T-helper 1 cell treated with Interleukin-12 subunit alpha and Interleukin-12 subunit beta and Interleukin-4 antibody, amounts not matched to agents 30 ng/mL and 1 ng/mL, for 36 hours (primary cell): Measurements from ENCODE around the gene ERVK3-1. TPM values are rescaled to one million over a fixed set of nuclear protein-coding genes. Genes with fewer than 3 reads are reported as not detected.

ENCODE experiments used
- intact Hi-C: fragments of 100-400 bp; cut with micrococcal nuclease; formaldehyde crosslinking; loops from one replicate; pipeline ENCODE4 v1.15.1; 2024
- total RNA-seq: library from RNA; stranded (reverse); gene quantifications from 2 replicates; pipeline ENCODE4 v1.2.3, GENCODE V29; 2022

ERVK3-1 gene, protein sequence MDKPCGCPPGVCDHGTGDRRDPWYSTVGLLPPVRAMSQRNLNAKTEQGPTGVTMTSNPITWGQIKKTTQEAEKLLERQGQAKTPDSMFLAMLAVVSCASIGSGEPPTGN
- total RNA-seq = 64.8 and 68.1 TPM in 2 replicates

DNA sequence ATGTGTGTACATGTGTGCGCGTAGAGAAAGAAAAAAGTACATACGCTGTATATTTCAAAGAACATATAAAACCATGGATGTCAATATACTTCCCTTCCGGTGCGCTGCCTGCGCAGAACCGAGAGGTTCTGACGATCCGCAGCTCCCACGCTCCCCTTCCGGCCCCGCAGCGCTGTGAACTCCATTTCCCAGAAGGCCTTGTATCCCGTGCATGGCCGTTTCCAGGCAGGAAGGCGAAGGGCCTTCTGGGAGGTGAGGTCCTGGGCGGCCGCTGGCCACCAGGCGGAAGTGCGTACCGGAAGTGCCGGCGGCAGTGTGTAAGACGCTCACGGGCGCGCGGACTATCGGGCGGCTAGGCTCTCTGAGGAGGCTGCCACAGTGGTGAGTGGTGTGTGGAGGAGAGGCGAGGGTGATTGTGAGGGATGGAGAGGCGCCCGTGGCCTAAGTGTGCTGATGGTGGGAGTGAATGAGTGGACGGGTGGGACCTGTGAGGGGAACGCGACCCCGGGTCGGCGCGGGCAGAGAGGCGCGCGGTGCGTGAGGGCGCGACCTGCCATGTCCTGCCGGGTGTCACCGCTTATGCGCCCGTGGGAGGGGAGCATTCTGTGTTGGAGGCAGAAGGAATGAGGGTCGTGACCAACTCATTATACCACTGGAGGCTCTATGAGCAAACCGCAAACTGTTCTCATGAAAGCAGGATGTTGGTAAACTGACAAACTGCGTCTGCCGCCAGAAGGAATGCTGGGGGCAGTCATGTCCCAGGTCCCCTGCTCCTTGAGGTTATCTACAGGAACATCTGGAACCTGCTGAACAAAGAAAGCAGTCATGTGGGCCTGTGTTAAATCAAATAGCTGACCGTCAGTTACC lies at the start of gene ERVK3-1:
Gene ERVK3-1 (plus strand): TSS at position 313 of the 867 bp plus-strand sequence. CDS start 6,792 bp downstream, outside the sequence.
- intact Hi-C loops = loop anchor here (1.0 to 2.0 kb wide), 24 partner anchors 21 to 1065 kb away; partner anchors contain the start of genes RPS5, ZNF132, ZNF17 and ZNF274

- intact Hi-C loops = loop anchor here (5.0 kb wide), 1 partner anchor 61 kb away; no protein-coding TSS in a partner anchor
Measured at GRCh38 chr19:58258259-58258658, 46.9 kb upstream of the ERVK3-1 start.

DNA sequence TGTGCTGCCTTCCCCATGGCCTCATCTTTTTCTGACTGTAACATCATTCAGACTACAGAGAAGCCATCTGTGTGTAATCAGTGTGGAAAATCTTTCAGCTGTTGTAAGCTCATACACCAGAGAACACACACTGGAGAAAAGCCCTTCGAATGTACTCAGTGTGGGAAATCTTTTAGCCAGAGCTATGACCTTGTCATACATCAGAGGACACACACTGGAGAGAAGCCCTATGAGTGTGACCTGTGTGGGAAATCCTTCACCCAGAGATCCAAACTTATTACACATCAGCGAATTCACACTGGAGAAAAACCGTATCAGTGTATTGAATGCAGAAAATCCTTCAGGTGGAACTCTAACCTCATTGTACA lies 43.6 kb upstream of the ERVK3-1 start:
- intact Hi-C loops = no loop called here

DNA sequence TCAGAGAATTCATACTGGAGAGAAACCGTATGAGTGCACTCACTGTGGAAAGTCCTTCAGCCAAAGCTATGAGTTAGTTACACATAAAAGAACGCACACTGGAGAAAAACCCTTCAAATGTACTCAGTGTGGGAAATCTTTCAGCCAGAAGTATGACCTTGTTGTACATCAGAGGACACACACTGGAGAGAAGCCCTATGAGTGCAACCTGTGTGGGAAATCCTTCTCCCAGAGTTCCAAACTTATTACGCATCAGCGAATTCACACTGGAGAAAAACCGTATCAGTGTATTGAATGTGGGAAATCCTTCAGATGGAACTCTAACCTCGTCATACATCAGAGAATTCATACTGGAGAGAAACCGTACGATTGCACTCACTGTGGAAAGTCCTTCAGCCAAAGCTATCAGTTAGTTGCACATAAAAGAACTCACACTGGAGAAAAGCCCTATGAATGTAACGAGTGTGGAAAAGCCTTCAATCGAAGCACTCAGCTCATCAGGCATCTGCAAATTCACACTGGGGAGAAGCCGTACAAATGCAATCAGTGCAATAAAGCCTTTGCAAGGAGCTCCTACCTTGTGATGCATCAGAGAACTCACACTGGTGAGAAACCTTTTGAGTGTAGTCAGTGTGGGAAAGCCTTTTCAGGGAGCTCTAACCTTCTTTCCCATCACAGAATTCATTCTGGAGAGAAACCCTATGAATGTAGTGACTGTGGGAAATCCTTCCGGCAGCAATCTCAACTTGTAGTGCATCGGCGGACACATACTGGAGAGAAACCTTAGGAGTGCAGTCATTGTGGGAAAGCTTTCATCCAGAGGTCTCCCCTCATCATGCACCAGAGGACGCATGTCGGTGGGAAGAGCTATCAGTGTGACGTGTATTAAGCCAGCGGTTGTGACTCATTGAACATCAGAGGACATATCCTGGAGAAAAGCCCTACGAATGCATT lies 42.9 kb upstream of the ERVK3-1 start:
- intact Hi-C loops = no loop called here

DNA sequence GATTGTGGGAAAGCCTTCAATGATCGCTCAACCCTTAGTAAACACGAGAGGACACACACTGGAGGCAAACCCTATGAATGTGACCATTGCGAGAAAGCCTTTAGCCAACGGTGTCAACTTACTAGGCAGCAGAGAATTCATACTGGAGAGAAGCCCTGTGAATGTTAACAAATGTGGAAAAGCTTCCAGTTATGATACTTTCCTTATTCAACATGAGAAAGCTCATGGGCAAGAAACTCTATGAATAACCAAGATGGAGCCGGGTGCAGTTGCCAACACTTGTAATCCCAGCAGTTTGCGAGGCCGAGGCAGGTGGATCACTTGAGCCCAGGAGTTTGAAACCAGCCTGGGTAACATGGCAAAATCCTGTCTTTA lies 42.3 kb upstream of the ERVK3-1 start:
- intact Hi-C loops = no loop called here

DNA sequence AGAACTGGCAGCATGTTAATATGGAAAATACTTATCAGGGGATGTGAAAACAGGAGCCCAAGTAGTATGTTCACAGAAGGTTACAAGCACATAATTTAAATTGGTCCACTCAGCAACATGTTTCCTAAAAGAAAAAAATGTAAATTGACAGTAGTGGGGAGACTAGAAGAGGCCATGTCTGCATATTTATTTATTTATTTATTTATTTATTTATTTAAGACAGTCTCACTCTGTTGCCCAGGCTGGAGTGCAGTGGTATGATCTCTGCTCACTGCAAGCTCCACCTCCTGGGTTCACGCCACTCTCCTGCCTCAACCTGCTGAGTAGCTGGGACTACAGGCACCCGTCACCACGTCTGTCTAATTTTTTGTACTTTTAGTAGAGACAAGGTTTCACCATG lies 40.1 kb upstream of the ERVK3-1 start:
- intact Hi-C loops = no loop called here

- intact Hi-C loops = no loop called here
Measured at GRCh38 chr19:58268344-58268743, 36.8 kb upstream of the ERVK3-1 start.

GRCh38 chr19:58274771-58275201 lies 30.4 kb upstream of the ERVK3-1 start:
- intact Hi-C loops = no loop called here

DNA sequence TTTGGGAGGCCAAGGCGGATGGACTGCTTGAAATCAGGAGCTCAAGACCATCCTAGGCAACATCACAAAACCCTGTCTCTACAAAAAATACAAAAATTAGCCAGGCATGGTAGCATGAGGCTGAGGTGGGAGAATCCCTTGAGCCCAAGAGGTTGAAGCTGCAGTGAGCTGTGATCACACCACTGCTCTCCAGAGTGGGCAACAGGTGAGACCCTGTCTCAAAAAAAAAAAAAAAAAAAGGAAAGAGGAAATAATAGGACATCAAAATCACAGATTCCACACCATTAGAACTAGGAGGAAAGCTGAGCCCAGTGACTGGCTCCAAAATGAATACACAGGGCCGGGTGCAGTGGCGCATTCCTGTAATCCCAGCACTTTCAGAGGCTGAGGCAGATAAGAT lies 29.6 kb upstream of the ERVK3-1 start:
- intact Hi-C loops = no loop called here

GRCh38 chr19:58277197-58277596 lies 28.0 kb upstream of the ERVK3-1 start:
- intact Hi-C loops = no loop called here

DNA sequence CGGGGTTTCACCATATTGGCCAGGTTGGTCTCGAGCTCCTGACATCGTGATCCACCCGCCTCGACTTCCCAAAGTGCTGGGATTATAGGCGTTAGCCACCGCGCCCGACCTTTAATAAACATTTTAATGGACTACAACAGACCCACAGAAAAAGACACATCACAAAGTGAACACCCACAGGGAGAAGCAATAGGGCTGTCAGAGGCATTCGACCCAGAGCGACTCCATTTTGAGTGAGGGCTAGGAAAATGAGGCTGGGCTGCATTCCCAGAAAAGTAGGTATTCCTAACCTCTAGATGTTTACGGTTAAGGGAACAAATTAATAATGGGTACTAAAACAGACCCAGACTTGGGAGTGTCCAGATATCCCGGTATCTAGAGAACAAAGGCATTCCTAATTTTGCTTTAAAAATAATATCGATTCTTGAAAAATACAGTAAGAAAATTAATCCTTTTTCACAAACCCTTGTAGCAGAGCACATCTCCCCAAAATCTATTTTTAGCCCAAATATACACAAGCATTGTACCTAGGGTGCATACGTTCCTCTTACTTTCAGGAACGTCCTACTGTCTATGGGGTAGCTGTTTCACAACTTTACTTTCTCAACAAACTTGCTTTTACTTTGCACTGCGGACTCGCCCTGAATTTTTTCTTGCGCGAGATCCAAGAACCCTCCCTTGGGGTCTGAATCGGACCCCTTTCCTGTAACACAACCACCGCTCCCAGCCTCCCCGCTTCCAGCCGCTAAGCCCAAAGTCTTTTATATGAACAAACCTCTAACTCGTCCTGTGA lies 27.2 kb upstream of the ERVK3-1 start:
- intact Hi-C loops = loop anchor here (1.0 to 2.0 kb wide), 24 partner anchors 27 to 1873 kb away; partner anchors contain the start of genes ERVK3-1, RPS5, ZNF132 and ZNF17

DNA sequence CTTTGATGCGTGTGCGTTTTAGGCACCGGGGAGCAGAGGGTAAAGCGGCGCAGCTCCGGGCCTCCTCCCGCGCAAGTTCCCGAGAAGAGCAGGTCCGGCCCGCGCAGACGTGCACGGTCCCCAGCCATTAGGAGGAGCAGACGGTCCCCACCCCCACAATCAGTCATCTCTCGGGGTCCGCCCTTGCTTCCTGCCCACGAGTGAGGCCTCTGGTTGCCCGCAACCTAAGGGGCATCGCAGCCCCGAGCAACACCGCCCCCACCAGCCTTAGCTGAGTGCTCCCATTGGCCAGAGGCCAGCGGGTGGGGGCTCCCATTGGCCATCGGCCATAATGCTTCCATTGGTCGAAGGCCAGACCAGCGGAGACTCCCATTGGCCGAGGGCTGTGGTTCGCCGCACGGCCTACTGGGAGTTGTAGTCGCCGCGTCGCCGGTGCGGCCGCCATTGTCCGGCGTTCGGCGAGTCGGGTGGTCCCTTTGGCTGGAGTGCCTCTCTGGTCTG lies 26.6 kb upstream of the ERVK3-1 start, which contains the start of gene ZNF8:
Gene ZNF8 (plus strand): TSS at position 415 of the 501 bp plus-strand sequence. CDS start 127 bp downstream, outside the sequence.
- intact Hi-C loops = loop anchor here (1.0 to 2.0 kb wide), 24 partner anchors 27 to 1874 kb away; partner anchors contain the start of genes ERVK3-1, RPS5, ZNF132 and ZNF17

GRCh38 chr19:58279042-58279924 lies 25.9 kb upstream of the ERVK3-1 start:
- intact Hi-C loops = loop anchor here (2.0 kb wide), 2 partner anchors 700 to 1874 kb away; partner anchors contain the start of genes ZNF416 and ZNF583

GRCh38 chr19:58279925-58280316 lies 25.3 kb upstream of the ERVK3-1 start:
- intact Hi-C loops = loop anchor here (2.0 kb wide), 2 partner anchors 701 to 1875 kb away; partner anchors contain the start of genes ZNF416 and ZNF583

- intact Hi-C loops = no loop called here
Measured at GRCh38 chr19:58284199-58284598, 21.0 kb upstream of the ERVK3-1 start.

DNA sequence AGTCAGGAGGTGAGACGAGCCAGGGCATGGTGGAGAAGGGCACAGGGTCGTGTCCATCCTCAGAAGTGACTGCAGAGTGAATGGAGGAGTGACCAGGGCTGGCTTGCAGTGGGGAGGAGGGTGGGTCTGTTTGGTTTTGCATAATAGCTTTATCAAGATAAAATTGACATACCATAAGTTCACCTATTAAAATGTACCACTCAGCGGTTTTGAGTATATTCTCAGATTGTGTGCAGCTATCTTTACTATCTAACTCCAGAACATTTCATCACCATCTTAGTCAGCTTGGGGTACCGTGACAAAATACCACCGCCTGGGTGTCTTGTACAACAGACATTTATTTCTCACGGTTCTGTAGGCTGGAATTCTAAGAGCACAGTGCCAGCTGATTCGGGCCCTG lies 13.2 kb upstream of the ERVK3-1 start:
- intact Hi-C loops = no loop called here

- intact Hi-C loops = no loop called here
Measured at GRCh38 chr19:58294743-58295374, 10.3 kb upstream of the ERVK3-1 start.

DNA sequence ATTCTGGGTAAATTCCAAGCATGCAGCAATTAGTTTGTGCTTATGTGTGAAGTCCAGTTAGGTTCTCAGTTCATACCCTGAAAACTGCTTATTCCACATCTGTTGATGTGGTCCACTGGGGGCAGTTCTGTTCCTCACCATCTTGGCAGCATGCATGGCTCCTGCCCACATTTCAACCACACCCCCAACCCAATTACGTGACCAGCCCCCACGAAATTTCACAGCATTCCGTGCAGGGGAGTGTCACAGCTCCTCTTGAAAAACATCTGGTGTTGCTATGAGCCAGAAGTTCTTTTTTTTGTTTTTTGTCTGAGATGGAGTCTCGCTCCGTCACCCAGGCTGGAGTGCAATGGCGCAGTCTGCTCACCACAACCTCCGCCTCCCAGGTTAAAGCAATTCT lies 9.1 kb upstream of the ERVK3-1 start:
- intact Hi-C loops = no loop called here

DNA sequence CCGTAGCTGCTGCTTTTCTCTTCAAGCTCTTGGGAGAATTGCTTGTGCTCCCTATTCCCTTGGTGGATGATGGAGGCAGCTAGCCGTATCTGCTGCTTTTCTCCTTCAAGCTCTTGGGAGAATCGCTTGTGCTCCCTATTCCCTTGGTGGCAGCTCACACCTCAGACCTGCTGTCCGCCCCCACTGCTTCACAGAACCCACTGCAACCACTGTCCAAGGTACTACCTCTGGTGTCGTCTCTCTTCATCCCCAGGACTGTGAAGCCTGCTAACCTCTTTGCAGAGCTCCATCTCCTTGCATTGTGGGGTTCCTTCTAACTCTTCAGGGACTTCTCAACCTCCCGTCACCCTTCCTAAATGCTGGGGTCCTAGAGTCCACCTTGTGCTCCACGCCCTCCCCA lies 4.6 kb upstream of the ERVK3-1 start:
- intact Hi-C loops = no loop called here
